ENCODE results near the gene DCAF16.

The DCAF16 gene

DNA sequence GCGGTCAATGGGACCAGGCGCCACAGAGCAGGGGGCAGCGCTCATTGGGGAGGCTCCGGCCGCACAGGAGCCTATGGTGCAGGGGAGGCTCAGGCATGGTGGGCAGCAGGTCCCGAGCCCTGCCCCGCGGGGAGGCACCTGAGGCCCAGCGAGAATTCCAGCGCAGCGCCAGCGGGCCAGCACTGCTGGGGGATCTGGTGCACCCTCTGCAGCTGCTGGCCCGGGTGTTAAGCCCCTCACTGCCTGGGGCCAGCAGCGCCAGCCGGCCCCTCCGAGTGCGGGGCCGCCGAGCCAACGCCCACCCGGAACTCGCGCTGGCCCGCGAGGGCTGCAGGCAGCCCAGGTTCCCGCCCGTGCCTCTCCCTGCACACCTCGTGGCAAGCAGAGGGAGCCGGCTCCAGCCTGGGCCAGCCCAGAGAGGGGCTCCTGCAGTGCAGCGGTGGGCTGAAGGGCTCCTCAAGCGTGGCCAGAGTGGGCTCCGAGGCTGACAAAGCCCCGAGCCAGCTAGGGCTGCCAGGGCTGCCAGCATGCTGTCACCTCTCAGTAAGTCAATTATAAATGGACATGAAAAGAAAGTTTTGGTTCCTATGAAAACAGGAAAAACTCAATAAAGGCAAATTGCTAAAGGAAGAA is 43.6 kb downstream of the DCAF16 start:
- Mint-ChIP-seq H3K4me3 (no peak overlapping the region), H3K27ac (no peak overlapping the region), H3K9me3 (no peaks in the 10 kb centered on the region), H3K36me3 (no peaks in the 10 kb centered on the region), H3K4me1 (peaks cover 7% of the 10 kb centered on the region)
- DNase-seq (ENCODE audit: low spot score in 2 of 2) (no peak), ATAC-seq (no peak)

DNA sequence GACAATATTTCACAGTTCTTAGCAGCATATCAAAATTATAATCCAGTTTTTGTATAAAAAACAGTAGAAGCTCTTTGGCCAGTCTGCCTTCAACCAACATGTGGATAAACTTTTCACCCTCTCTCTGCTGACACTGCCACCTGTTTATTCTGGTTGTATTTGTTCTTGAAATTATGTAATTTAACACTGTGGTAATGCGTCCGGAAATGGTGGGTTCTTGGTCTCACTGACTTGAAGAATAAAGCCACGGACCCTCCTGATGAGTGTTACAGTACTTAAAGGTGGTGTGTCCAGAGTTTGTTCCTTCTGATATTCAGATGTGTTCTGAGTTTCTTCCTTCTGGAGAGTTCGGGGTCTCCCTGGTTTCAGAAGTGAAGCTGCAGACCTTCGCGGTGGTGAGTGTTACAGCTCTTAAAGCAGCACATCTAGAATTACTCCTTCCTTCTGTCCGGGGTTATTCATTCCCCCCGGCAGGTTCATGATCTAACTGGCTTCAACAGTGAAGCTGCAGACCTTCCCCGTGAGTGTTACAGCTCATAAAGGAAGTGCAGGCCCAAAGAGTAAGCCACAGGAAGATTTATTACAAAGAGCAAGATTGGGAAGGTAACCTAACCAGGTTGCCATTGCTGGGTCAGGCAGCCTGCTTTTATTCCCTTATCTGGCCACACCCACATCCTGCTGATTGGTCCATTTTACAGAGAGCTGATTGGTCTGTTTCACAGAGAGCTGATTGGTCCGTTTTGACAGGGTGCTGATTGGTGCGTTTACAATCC is 44.9 kb downstream of the DCAF16 start:
- H3K9me3 Mint-ChIP-seq = no peaks in the 10 kb centered on the region
- no peak overlapping the region for H3K27ac Mint-ChIP-seq
- DNase-seq (ENCODE audit: low spot score in 2 of 2) (no peak), ATAC-seq (no peak)
- no peak overlapping the region for H3K4me3 Mint-ChIP-seq
- H3K36me3 Mint-ChIP-seq = no peaks in the 10 kb centered on the region
- H3K4me1 Mint-ChIP-seq = peaks cover 7% of the 10 kb centered on the region

DNA sequence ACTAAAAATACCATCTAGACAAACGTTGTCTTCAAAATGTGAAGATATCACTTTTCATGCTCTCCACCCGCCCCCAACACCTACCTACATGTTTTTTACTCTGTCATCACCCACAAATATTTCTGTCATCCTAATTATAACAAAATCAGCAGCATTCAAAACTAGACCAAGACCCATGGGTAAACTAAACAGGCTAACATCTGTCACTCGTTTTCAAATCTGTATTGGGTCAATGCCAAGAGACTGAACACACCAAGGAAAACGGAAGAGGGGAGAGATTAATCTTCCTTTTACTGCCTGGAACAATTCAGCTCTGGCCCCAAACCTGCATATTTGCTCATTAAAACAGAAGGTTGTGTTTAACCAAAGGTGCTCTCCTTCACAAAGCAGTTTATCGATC is 46.6 kb downstream of the DCAF16 start:
- H3K4me1 Mint-ChIP-seq = peaks cover 7% of the 10 kb centered on the region
- H3K36me3 Mint-ChIP-seq = no peaks in the 10 kb centered on the region
- ATAC-seq (no peak), DNase-seq (ENCODE audit: low spot score in 2 of 2) (no peak)
- no peak overlapping the region for H3K27ac Mint-ChIP-seq
- no peak overlapping the region for H3K4me3 Mint-ChIP-seq
- H3K9me3 Mint-ChIP-seq = no peaks in the 10 kb centered on the region

DNA sequence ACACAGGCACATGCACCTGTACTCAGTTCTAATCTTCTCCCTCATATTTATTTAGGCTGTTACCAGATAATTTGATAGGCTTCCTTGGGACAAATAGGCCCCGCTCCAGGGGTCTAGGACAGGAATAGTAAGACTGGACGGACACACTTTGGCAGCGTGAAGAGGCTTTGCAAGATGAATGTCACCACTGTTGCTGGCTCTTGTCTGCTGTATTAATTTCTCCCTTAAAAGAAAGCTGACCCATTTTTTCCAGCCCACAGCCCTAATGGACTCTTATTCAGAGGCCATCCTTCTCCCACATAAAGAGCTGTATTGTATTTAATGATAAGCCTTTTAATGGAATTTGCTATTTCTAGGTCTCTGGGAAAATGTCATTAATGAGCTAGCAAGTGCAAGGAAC is 47.1 kb downstream of the DCAF16 start:
- no peak overlapping the region for H3K27ac Mint-ChIP-seq
- H3K4me3 Mint-ChIP-seq = no peak overlapping the region
- DNase-seq (ENCODE audit: low spot score in 2 of 2) = no peak
- no peaks in the 10 kb centered on the region for H3K9me3 Mint-ChIP-seq
- no peaks in the 10 kb centered on the region for H3K36me3 Mint-ChIP-seq
- ATAC-seq = no peak
- peaks cover 7% of the 10 kb centered on the region for H3K4me1 Mint-ChIP-seq

DNA sequence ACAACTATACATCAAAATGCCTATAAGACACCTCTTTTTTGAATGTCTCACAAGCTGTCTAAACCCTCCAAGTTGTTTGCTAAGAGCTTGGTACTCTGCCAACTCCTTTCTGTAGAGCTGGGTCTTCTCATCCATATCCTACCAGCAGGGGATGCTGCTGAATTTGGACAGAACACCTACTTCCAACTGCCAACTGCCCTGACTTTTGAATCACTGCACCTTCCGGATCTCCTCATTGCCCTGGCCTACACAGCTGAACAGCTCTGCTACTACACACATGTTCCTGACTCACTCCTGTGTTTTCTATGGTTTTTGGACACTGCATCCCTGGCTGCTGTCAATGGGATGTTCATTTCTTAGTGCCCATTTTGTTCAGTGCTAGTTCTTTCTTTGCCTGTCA is 47.8 kb downstream of the DCAF16 start:
- no peaks in the 10 kb centered on the region for H3K9me3 Mint-ChIP-seq
- DNase-seq (ENCODE audit: low spot score in 2 of 2) (no peak), ATAC-seq (peak; percentile 28)
- peaks cover 7% of the 10 kb centered on the region for H3K4me1 Mint-ChIP-seq
- no peak overlapping the region for H3K4me3 Mint-ChIP-seq
- H3K27ac Mint-ChIP-seq = no peak overlapping the region
- H3K36me3 Mint-ChIP-seq = no peaks in the 10 kb centered on the region

DNA sequence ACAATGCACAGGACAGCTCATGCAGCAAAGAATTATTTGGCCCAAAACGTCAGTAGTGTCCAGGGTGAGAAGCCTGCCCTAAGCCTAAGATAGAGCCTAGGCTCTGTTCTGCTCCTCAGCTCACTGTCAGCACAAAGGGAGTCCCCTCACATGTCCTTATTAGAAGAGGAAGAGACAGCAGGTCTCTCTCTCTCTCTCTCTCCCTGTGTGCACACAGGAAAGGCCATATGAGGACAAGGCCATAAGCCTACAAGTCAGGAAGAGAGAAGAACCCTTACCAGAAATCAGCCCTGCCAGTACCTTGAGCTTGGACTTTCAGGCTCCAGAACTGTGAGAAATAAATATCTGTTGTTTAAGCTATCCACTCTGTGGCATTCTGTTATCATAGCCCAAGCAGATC is 49.5 kb downstream of the DCAF16 start:
- Mint-ChIP-seq H3K9me3 (no peaks in the 10 kb centered on the region), H3K27ac (no peak overlapping the region), H3K4me3 (no peak overlapping the region), H3K36me3 (no peaks in the 10 kb centered on the region), H3K4me1 (peaks cover 7% of the 10 kb centered on the region)
- ATAC-seq = no peak
- DNase-seq (ENCODE audit: low spot score in 2 of 2) = no peak

DNA sequence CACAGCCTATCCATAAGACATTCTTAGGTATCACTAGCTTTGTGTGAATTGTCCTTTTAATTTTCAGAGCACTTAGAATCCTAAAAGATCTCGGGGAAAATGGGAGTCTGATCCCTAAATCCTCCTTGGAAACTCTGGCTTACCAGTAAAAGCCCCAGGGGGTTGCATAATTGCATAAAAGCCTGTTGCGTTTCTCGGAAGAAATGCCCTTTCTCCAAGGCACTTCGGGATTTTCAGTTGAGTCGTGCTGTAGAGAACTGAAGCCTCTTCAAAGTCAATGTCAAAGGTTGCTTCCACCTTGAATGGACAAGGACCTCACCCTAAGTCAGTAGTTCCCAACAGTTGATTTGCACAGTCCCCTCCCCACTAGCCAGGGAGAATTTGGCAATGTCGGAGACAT is 49.9 kb downstream of the DCAF16 start:
- H3K9me3 Mint-ChIP-seq = no peaks in the 10 kb centered on the region

DNA sequence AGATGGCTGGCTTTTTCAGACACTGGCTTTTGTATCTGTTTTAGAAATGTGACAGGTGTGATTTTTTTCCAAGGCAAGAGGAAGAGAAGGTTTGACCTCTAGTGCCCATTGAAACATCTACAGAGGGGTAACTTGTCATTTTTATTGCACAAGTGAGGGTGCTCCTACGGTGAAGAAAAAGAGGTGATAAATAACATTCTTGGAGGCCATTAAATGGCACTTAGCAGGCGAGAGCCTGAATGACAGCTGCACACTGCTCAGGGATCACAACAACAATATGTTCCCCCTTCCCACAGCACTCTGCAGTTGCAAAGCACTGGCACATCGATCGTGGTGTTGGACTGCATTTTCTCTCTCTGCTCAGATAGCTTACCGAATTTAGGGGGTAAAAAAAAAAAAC is 52.1 kb downstream of the DCAF16 start:
- Mint-ChIP-seq H3K4me1 (no peaks in the 10 kb centered on the region), H3K36me3 (no peaks in the 10 kb centered on the region), H3K4me3 (no peak overlapping the region), H3K9me3 (no peaks in the 10 kb centered on the region), H3K27ac (no peak overlapping the region)
- ATAC-seq = no peak
- no peak for DNase-seq (ENCODE audit: low spot score in 2 of 2)

More for the DNA sequence above, 49.9 kb downstream of the DCAF16 start:
- peaks cover 3% of the 10 kb centered on the region for H3K4me1 Mint-ChIP-seq
- H3K27ac Mint-ChIP-seq = no peak overlapping the region
- H3K4me3 Mint-ChIP-seq = no peak overlapping the region
- ATAC-seq (no peak), DNase-seq (ENCODE audit: low spot score in 2 of 2) (no peak)
- H3K36me3 Mint-ChIP-seq = no peaks in the 10 kb centered on the region

DNA sequence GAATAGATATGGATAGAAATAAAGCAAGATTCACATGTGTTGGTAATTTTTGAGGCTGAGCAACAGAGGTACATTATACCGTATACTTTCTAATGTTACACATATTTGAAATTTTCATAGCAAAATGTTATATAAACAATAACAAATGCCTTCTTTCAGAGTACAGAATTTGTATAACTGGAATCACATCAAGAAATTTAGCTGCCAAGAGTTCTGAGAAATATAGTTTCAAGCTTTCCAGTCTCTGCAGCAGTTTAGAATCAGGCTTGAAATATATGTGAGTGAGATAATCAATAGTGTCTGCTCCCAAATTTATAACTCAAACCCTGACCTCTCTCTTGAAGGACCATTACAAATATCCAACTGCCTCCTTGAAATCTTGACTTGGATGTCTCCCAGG is 52.9 kb downstream of the DCAF16 start:
- Mint-ChIP-seq H3K4me1 (no peaks in the 10 kb centered on the region), H3K27ac (no peak overlapping the region), H3K4me3 (no peak overlapping the region), H3K9me3 (no peaks in the 10 kb centered on the region), H3K36me3 (no peaks in the 10 kb centered on the region)
- DNase-seq (ENCODE audit: low spot score in 2 of 2) (no peak), ATAC-seq (no peak)

DNA sequence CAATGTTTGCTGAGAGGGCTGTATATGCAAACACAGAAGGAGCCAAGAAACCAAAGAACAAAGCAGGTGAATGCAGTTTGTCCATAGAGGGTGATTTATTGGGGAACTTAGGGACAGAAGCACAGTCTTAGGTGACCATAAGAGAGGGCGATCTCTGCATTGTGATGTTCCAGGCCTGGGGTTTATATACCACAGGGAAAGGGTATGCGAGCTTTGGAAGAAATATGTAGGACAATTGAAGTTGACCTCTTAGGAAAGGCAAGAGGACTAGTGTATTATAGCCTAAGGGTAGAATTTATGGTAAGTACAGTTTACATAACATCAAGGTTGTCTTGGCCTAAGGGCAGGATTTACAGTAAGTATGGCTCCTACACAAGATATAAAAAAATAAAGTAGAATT is 56.9 kb downstream of the DCAF16 start:
- no peaks in the 10 kb centered on the region for H3K9me3 Mint-ChIP-seq
- no peaks in the 10 kb centered on the region for H3K4me1 Mint-ChIP-seq
- H3K27ac Mint-ChIP-seq = no peak overlapping the region
- no peak overlapping the region for H3K4me3 Mint-ChIP-seq
- no peaks in the 10 kb centered on the region for H3K36me3 Mint-ChIP-seq
- no peak for DNase-seq (ENCODE audit: low spot score in 2 of 2)
- ATAC-seq = no peak

All from stimulated activated effector memory CD8-positive, alpha-beta T cell treated with anti-CD3 and anti-CD28 coated beads, Interleukin-12 subunit alpha, Interleukin-12 subunit beta, amount 100 ng/mL, for 72 hours (primary cell).